Measurements from ENCODE around the gene CNR2.

- TF ChIP-seq, protein P1, sequence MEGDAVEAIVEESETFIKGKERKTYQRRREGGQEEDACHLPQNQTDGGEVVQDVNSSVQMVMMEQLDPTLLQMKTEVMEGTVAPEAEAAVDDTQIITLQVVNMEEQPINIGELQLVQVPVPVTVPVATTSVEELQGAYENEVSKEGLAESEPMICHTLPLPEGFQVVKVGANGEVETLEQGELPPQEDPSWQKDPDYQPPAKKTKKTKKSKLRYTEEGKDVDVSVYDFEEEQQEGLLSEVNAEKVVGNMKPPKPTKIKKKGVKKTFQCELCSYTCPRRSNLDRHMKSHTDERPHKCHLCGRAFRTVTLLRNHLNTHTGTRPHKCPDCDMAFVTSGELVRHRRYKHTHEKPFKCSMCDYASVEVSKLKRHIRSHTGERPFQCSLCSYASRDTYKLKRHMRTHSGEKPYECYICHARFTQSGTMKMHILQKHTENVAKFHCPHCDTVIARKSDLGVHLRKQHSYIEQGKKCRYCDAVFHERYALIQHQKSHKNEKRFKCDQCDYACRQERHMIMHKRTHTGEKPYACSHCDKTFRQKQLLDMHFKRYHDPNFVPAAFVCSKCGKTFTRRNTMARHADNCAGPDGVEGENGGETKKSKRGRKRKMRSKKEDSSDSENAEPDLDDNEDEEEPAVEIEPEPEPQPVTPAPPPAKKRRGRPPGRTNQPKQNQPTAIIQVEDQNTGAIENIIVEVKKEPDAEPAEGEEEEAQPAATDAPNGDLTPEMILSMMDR (IDR thresholded peaks at IDR 0.05): no peak
- TF ChIP-seq ESRRA (IDR thresholded peaks at IDR 0.05; ENCODE audit: borderline replicate concordance, low read length) (no peak), MAX (IDR thresholded peaks at IDR 0.05) (no peak)
- TF ChIP-seq, protein P2, sequence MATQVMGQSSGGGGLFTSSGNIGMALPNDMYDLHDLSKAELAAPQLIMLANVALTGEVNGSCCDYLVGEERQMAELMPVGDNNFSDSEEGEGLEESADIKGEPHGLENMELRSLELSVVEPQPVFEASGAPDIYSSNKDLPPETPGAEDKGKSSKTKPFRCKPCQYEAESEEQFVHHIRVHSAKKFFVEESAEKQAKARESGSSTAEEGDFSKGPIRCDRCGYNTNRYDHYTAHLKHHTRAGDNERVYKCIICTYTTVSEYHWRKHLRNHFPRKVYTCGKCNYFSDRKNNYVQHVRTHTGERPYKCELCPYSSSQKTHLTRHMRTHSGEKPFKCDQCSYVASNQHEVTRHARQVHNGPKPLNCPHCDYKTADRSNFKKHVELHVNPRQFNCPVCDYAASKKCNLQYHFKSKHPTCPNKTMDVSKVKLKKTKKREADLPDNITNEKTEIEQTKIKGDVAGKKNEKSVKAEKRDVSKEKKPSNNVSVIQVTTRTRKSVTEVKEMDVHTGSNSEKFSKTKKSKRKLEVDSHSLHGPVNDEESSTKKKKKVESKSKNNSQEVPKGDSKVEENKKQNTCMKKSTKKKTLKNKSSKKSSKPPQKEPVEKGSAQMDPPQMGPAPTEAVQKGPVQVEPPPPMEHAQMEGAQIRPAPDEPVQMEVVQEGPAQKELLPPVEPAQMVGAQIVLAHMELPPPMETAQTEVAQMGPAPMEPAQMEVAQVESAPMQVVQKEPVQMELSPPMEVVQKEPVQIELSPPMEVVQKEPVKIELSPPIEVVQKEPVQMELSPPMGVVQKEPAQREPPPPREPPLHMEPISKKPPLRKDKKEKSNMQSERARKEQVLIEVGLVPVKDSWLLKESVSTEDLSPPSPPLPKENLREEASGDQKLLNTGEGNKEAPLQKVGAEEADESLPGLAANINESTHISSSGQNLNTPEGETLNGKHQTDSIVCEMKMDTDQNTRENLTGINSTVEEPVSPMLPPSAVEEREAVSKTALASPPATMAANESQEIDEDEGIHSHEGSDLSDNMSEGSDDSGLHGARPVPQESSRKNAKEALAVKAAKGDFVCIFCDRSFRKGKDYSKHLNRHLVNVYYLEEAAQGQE (IDR thresholded peaks at IDR 0.05): no peak
Measured at GRCh38 chr1:23896491-23896890, 16.7 kb downstream of the CNR2 start.

Measured in A549 (cell line).